OCI-LY7 (cell line): Measurements from ENCODE around the gene ATP2A3. TPM values are rescaled to one million over a fixed set of nuclear protein-coding genes. Genes with fewer than 3 reads are reported as not detected.
A peak's percentile ranks its signal among the peaks of the same experiment; 100 is the strongest.

Source experiments
- Bru-seq: library from RNA; stranded (reverse); fragments of 400-500 nt; gene quantifications from one replicate; lab custom pipeline; 2021; lab: Mats Ljungman, UMichigan
- BruChase-seq, 2 experiments: library from RNA; stranded (reverse); fragments of 400-500 nt; gene quantifications; one replicate each; lab custom pipeline; 2021; lab: Mats Ljungman, UMichigan
- BruUV-seq: library from RNA; stranded (reverse); fragments of 400-500 nt; replicated peaks from 2 replicates; lab custom pipeline; 2021; lab: Mats Ljungman, UMichigan
- CTCF ChIA-PET: fragments of 300-600 bp; sonication (Branson Sonifier 250); formaldehyde crosslinking; loops from one replicate; lab custom pipeline; 2022; ENCODE audit warnings: antibody characterized with exemption; ENCODE audit not compliant: unreplicated experiment; lab: Charles Lee
- POLR2A ChIA-PET: fragments of 300-600 bp; sonication (Branson Sonifier 250); formaldehyde crosslinking; loops from one replicate; lab custom pipeline; 2022; ENCODE audit warnings: antibody characterized with exemption; lab: Charles Lee
- DNase-seq: peaks from one replicate; pipeline ENCODE4 v3.0.0-alpha.2; 2015; ENCODE audit warnings: low spot score
- H2AFZ ChIP-seq: fragments of 200-600 bp; sonication (generic), shearing (Covaris generic); 2 replicates; pipeline ENCODE4 v1.6.1; 2014; ENCODE audit warnings: mild to moderate bottlenecking, antibody characterized with exemption, low read length, moderate library complexity
- H3K27ac ChIP-seq: fragments of 200-600 bp; sonication (generic); 2 replicates; pipeline ENCODE4 v1.5.1; 2014; ENCODE audit warnings: mixed run types, low read depth, mild to moderate bottlenecking, moderate library complexity, low read length, inconsistent platforms; ENCODE audit not compliant: poor library complexity, severe bottlenecking
- H3K36me3 ChIP-seq: fragments of 200-600 bp; sonication (generic); 2 replicates; pipeline ENCODE4 v1.6.1; 2014; ENCODE audit warnings: mild to moderate bottlenecking, antibody characterized with exemption, low read length, moderate library complexity, mixed read lengths; ENCODE audit not compliant: insufficient read depth
- H3K4me1 ChIP-seq: fragments of 200-600 bp; sonication (generic); 2 replicates; pipeline ENCODE4 v1.5.1; 2014; ENCODE audit warnings: mild to moderate bottlenecking, low read length; ENCODE audit not compliant: insufficient read depth, poor library complexity, severe bottlenecking
- H3K4me2 ChIP-seq: fragments of 200-600 bp; sonication (generic); 2 replicates; pipeline ENCODE4 v1.6.1; 2014; ENCODE audit warnings: mild to moderate bottlenecking, low read length
- H3K4me3 ChIP-seq: fragments of 200-600 bp; sonication (generic); 2 replicates; pipeline ENCODE4 v1.5.1; 2014; ENCODE audit warnings: mild to moderate bottlenecking, low read depth, low read length; ENCODE audit not compliant: poor library complexity, severe bottlenecking
- H3K79me2 ChIP-seq: fragments of 200-600 bp; sonication (generic); 2 replicates; pipeline ENCODE4 v1.6.1; 2016; ENCODE audit warnings: low read depth, mild to moderate bottlenecking, low read length, moderate library complexity, mixed read lengths; ENCODE audit not compliant: insufficient read depth
- H3K9me2 ChIP-seq: fragments of 200-600 bp; sonication (generic); 2 replicates; pipeline ENCODE4 v1.6.1; 2016; ENCODE audit warnings: mild to moderate bottlenecking, low read length, mixed read lengths; ENCODE audit not compliant: insufficient read depth
- H3K9me3 ChIP-seq: fragments of 200-600 bp; sonication (generic); 2 replicates; pipeline ENCODE4 v1.6.1; 2014; ENCODE audit warnings: mild to moderate bottlenecking, mixed run types, low read length, mixed read lengths
- H4K20me1 ChIP-seq: fragments of 200-600 bp; sonication (generic); 2 replicates; pipeline ENCODE4 v1.6.1; 2014; ENCODE audit warnings: mild to moderate bottlenecking, antibody characterized with exemption, low read length, moderate library complexity, mixed read lengths; ENCODE audit not compliant: insufficient read depth
- EZH2phosphoT487 ChIP-seq: fragments of 200-600 bp; sonication (generic); IDR thresholded peaks from 2 replicates; pipeline ENCODE4 v1.6.1; 2018; ENCODE audit warnings: low read depth, borderline replicate concordance, mild to moderate bottlenecking, mixed run types, antibody characterized with exemption, low read length, moderate library complexity, mixed read lengths
- intact Hi-C: fragments of 100-400 bp; cut with micrococcal nuclease; formaldehyde crosslinking; loops from one replicate; pipeline ENCODE4 v1.10.0; 2022; ENCODE audit not compliant: unreplicated experiment
- long read RNA-seq: library from polyadenylated mRNA; stranded (forward); transcript quantifications from one replicate; pipeline ENCODE4 v2.0.0, GENCODE V29; 2022
- total RNA-seq, 2 experiments: library from RNA; depleted of rRNA in 1 of 2; stranded (reverse); fragments of >200 nt in 1 of 2; shearing (Covaris generic) in 1 of 2; gene quantifications; 2 replicates each; pipeline ENCODE4 v1.2.3, GENCODE V29; 2014 to 2022
- TF ChIP-seq, protein P1 (sequence below): fragments of 200-600 bp; sonication (generic); conservative IDR thresholded peaks from 2 replicates; pipeline ENCODE4 v1.5.1; 2014; ENCODE audit warnings: mild to moderate bottlenecking, antibody characterized with exemption, low read length, moderate library complexity, mixed read lengths

ATP2A3 gene
- total RNA-seq (2014; rRNA removed; shearing (Covaris generic)) (84.0 and 108 TPM in 2 replicates), total RNA-seq (2022) (322 and 353 TPM in 2 replicates), Bru-seq, nascent RNA (percentile 84 among the genes with signal in this experiment), BruChase-seq, experiment 1, labeled RNA remaining after a 6-hour chase (percentile 94 among the genes with signal in this experiment), BruChase-seq, experiment 2, labeled RNA remaining after a 2-hour chase (percentile 92 among the genes with signal in this experiment)
- long read RNA-seq, full-length matches to known transcripts = 218 of 420 reads
- long read RNA-seq, partial matches to known transcripts = 66 of 420 reads
- long read RNA-seq, other reads (novel, unspliced or antisense) = 136 of 420 reads

DNA sequence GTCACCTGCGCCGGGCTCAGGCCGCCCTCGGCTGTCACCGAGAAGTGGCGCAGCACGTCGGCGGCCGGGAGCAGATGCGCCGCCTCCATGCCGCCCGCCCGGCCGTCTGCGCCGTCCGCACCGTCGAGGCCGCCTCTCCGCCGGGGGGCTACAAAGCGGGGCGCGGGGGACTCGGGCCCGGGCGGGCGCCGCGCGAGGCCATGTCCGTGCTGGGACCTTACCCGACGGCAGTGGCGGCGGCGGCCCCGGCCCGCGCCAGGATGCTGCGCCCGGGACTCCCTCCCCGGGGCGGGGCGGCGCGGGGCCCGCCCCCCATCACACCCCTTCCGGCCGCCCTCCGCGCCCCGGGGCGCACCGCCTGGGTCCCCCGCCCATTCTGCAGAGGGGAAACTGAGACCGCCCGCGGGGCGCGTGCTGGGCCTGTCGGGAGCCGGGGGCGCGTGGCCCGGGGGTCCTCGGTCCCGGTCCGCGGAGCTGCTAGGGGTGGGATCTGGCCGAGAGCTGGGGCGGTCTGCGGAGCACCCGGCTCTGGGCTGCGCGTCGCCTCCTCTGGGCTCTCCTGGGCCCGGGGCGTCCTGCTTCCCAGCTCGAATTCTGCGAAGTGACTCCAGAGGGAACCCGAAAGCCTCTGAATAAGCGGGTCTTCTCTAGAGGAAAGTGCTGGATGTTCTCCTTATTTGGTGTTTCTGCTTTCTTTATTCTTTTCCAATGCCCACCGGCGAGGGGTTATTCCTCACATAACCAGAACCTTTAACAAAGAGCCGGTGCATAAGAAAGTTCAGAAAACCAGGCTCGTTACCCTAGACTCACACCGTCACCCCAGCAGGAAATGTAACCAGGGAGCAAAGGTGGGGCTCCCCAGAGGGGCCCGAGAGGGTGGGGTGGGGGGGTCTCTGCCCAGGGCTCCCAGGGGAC is at the start of gene ATP2A3:
Gene ATP2A3, minus strand, starts transcription at position 235 of the 915 bp plus-strand sequence. Its CDS starts 146 bp downstream, at position 89.
- Histone ChIP-seq H3K9me2 (no peaks in the 10 kb centered on the region), H3K4me3 (peak within 1 kb of the TSS; percentile 87), H3K4me2 (peak within 1 kb of the TSS; percentile 97), H3K27ac (peak within 1 kb of the TSS; percentile 94), H4K20me1 (peaks cover 18% of the 10 kb centered on the region), H3K4me1 (peaks cover 59% of the 10 kb centered on the region), H3K36me3 (peaks cover 30% of the 10 kb centered on the region), H2AFZ (peak within 1 kb of the TSS; percentile 43; the same call in 1 of the 2 replicates), H3K79me2 (peaks cover 39% of the 10 kb centered on the region), H3K9me3 (no peaks in the 10 kb centered on the region)
- ChIA-PET CTCF (interaction anchor here (1.5 to 2.5 kb wide), 2 partner anchors 15 to 51 kb away, joined by 3 to 9 read pairs; no protein-coding TSS in a partner anchor), POLR2A (interaction anchor here (0.7 to 1.6 kb wide), 10 partner anchors 10 to 68 kb away, joined by 3 to 9 read pairs (median 3); partner anchors contain the start of gene P2RX1)
- TF ChIP-seq, protein P1, sequence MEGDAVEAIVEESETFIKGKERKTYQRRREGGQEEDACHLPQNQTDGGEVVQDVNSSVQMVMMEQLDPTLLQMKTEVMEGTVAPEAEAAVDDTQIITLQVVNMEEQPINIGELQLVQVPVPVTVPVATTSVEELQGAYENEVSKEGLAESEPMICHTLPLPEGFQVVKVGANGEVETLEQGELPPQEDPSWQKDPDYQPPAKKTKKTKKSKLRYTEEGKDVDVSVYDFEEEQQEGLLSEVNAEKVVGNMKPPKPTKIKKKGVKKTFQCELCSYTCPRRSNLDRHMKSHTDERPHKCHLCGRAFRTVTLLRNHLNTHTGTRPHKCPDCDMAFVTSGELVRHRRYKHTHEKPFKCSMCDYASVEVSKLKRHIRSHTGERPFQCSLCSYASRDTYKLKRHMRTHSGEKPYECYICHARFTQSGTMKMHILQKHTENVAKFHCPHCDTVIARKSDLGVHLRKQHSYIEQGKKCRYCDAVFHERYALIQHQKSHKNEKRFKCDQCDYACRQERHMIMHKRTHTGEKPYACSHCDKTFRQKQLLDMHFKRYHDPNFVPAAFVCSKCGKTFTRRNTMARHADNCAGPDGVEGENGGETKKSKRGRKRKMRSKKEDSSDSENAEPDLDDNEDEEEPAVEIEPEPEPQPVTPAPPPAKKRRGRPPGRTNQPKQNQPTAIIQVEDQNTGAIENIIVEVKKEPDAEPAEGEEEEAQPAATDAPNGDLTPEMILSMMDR = no peak
- no peak for TF ChIP-seq EZH2phosphoT487
- peak; percentile 82 for DNase-seq
- intact Hi-C loops = loop anchor here (2.0 to 5.0 kb wide), 3 partner anchors 30 to 433 kb away; partner anchors contain the start of gene UBE2G1
- no TSS peak for BruUV-seq

GRCh38 chr17:4010754-4011153 is 46.5 kb upstream of the ATP2A3 start:
- no peak overlapping the region for H2AFZ ChIP-seq
- H3K9me3 ChIP-seq = no peaks in the 10 kb centered on the region
- H3K4me1 ChIP-seq = no peaks in the 10 kb centered on the region
- H3K27ac ChIP-seq = no peak overlapping the region
- ChIA-PET CTCF (no interaction called here), POLR2A (no interaction called here)
- intact Hi-C loops = no loop called here
- no peak overlapping the region for H3K4me2 ChIP-seq
- H3K9me2 ChIP-seq = no peaks in the 10 kb centered on the region
- no TSS peak for BruUV-seq
- no peak overlapping the region for H3K4me3 ChIP-seq
- peaks cover 86% of the 10 kb centered on the region for H3K36me3 ChIP-seq
- H3K79me2 ChIP-seq = no peaks in the 10 kb centered on the region
- H4K20me1 ChIP-seq = no peaks in the 10 kb centered on the region
- no peak for DNase-seq
- no peak for TF ChIP-seq EZH2phosphoT487
- TF ChIP-seq, protein P1 = no peak
